IMR-90 (cell line): Measurements from ENCODE around the gene BGLAP. TPM values are rescaled to one million over a fixed set of nuclear protein-coding genes. Genes with fewer than 3 reads are reported as not detected.

Experiments
- ATAC-seq: fragments of 200-7000 bp; cut with Tn5 transposase; 2 replicates; pipeline ENCODE4 v1.9.1; 2020; ENCODE audit warnings: low read depth, mild to moderate bottlenecking, moderate library complexity
- BruUV-seq: library from RNA; stranded (reverse); fragments of 400-500 nt; replicated peaks from 2 replicates; lab custom pipeline; 2021; lab: Mats Ljungman, UMichigan
- CTCF ChIA-PET: fragments of 300-600 bp; formaldehyde crosslinking; extraction: SDS; loops from one replicate; lab custom pipeline; 2021; ENCODE audit warnings: antibody characterized with exemption; lab: Yijun Ruan, JAX
- POLR2A ChIA-PET: fragments of 300-600 bp; sonication (Branson Sonifier 250); formaldehyde crosslinking; loops from one replicate; lab custom pipeline; 2022; ENCODE audit warnings: antibody characterized with exemption; ENCODE audit not compliant: unreplicated experiment; lab: Charles Lee
- DNase-seq: peaks from one replicate; pipeline ENCODE4 v3.0.0; 2013
- H2AFZ ChIP-seq: replicated peaks from 2 replicates; pipeline ENCODE3; 2013; ENCODE audit warnings: low read length, mild to moderate bottlenecking; ENCODE audit not compliant: poor library complexity
- H2AK5ac ChIP-seq: 2 replicates; pipeline ENCODE4 v1.6.1; 2013; ENCODE audit warnings: low read depth, low read length, inconsistent platforms
- H2AK9ac ChIP-seq: replicated peaks from 2 replicates; pipeline ENCODE3; 2013; ENCODE audit warnings: mild to moderate bottlenecking, low read depth, low read length, moderate library complexity; ENCODE audit not compliant: poor library complexity
- H2BK120ac ChIP-seq: 2 replicates; pipeline ENCODE4 v1.6.1; 2013; ENCODE audit warnings: low read depth, low read length, inconsistent platforms
- H2BK15ac ChIP-seq: 3 replicates; pipeline ENCODE4 v1.6.1; 2013; ENCODE audit warnings: low read depth, low read length, inconsistent platforms
- H2BK20ac ChIP-seq: 2 replicates; pipeline ENCODE4 v1.6.1; 2013; ENCODE audit warnings: low read depth, mild to moderate bottlenecking, inconsistent platforms, low read length, moderate library complexity
- H2BK5ac ChIP-seq: 2 replicates; pipeline ENCODE4 v1.6.1; 2013; ENCODE audit warnings: mild to moderate bottlenecking, low read depth, low read length, inconsistent platforms; ENCODE audit not compliant: poor library complexity, severe bottlenecking
- H3K14ac ChIP-seq: replicated peaks from 2 replicates; pipeline ENCODE4 v1.6.1; 2013; ENCODE audit warnings: low read depth, low read length, inconsistent platforms
- H3K18ac ChIP-seq: 2 replicates; pipeline ENCODE4 v1.6.1; 2013; ENCODE audit warnings: low read depth, low read length, control low read depth
- H3K23ac ChIP-seq: 2 replicates; pipeline ENCODE4 v1.6.1; 2013; ENCODE audit warnings: low read depth, low read length, inconsistent platforms
- H3K27ac ChIP-seq: 2 replicates; pipeline ENCODE4 v1.5.1; 2013; ENCODE audit warnings: mild to moderate bottlenecking, control low read depth, low read length; ENCODE audit not compliant: insufficient read depth
- H3K27me3 ChIP-seq: 2 replicates; pipeline ENCODE4 v1.6.1; 2013; ENCODE audit warnings: low read length; ENCODE audit not compliant: control insufficient read depth, insufficient read depth
- H3K36me3 ChIP-seq: 2 replicates; pipeline ENCODE4 v1.6.1; 2013; ENCODE audit warnings: low read length, mixed read lengths; ENCODE audit not compliant: control insufficient read depth, insufficient read depth
- H3K4ac ChIP-seq: 2 replicates; pipeline ENCODE4 v1.6.1; 2013; ENCODE audit warnings: low read depth, low read length, inconsistent platforms
- H3K4me1 ChIP-seq: 2 replicates; pipeline ENCODE4 v1.6.1; 2013; ENCODE audit warnings: low read length, mixed read lengths; ENCODE audit not compliant: control insufficient read depth, insufficient read depth
- H3K4me2 ChIP-seq: 2 replicates; pipeline ENCODE4 v1.6.1; 2013; ENCODE audit warnings: low read depth, mild to moderate bottlenecking, control low read depth, low read length, moderate library complexity
- H3K4me3 ChIP-seq: 2 replicates; pipeline ENCODE4 v1.5.1; 2013; ENCODE audit warnings: low read depth, mild to moderate bottlenecking, control low read depth, low read length, moderate library complexity; ENCODE audit not compliant: insufficient read depth
- H3K56ac ChIP-seq: 2 replicates; pipeline ENCODE4 v1.6.1; 2013; ENCODE audit warnings: low read length, inconsistent platforms; ENCODE audit not compliant: insufficient read depth; ENCODE audit errors: extremely low read depth
- H3K79me1 ChIP-seq, 2 experiments: 2 replicates each; pipeline ENCODE4 v1.6.1; 2013; ENCODE audit warnings: low read length in 2 of 2, inconsistent platforms in 1 of 2, low read depth in 1 of 2
- H3K9ac ChIP-seq: 2 replicates; pipeline ENCODE4 v1.6.1; 2013; ENCODE audit warnings: low read depth, low read length, control low read depth
- H3K9me1 ChIP-seq: 2 replicates; pipeline ENCODE4 v1.6.1; 2013; ENCODE audit warnings: low read length, inconsistent platforms; ENCODE audit not compliant: insufficient read depth
- H3K9me3 ChIP-seq: 2 replicates; pipeline ENCODE4 v1.6.1; 2013; ENCODE audit warnings: low read length; ENCODE audit not compliant: control insufficient read depth, insufficient read depth
- H4K20me1 ChIP-seq: 2 replicates; pipeline ENCODE4 v1.6.1; 2013; ENCODE audit warnings: low read length, inconsistent platforms; ENCODE audit not compliant: insufficient read depth
- H4K5ac ChIP-seq: 2 replicates; pipeline ENCODE4 v1.6.1; 2013; ENCODE audit warnings: mild to moderate bottlenecking, low read depth, low read length, control low read depth
- H4K8ac ChIP-seq, 2 experiments: 2 replicates each; pipeline ENCODE4 v1.6.1; 2013; ENCODE audit warnings: low read depth in 2 of 2, low read length in 2 of 2, control low read depth in 1 of 2, inconsistent platforms in 1 of 2
- H4K91ac ChIP-seq: 2 replicates; pipeline ENCODE4 v1.6.1; 2013; ENCODE audit warnings: low read depth, low read length, inconsistent platforms; ENCODE audit not compliant: insufficient read depth
- BHLHE40 ChIP-seq: fragments of 150-350 bp; IDR thresholded peaks from 2 replicates; pipeline ENCODE4 v1.6.1; 2016; ENCODE audit warnings: mild to moderate bottlenecking, low read depth, low read length
- CEBPB ChIP-seq: IDR thresholded peaks from 2 replicates; pipeline ENCODE4 v1.6.1; 2012; ENCODE audit warnings: low read depth, low read length, improper control_type of control experiment
- CHD1 ChIP-seq: IDR thresholded peaks from 2 replicates; pipeline ENCODE4 v1.6.1; 2012; ENCODE audit warnings: low read depth, low read length, improper control_type of control experiment
- FOS ChIP-seq: fragments of 150-350 bp; IDR thresholded peaks from 2 replicates; pipeline ENCODE4 v1.6.1; 2016; ENCODE audit warnings: low read depth, low read length
- MAFK ChIP-seq: IDR thresholded peaks from 2 replicates; pipeline ENCODE4 v1.6.1; 2012; ENCODE audit warnings: low read depth, low read length, improper control_type of control experiment
- MAZ ChIP-seq: IDR thresholded peaks from 2 replicates; pipeline ENCODE4 v1.6.1; 2012; ENCODE audit warnings: low read depth, mild to moderate bottlenecking, low read length, improper control_type of control experiment, moderate library complexity, borderline replicate concordance
- MXI1 ChIP-seq: IDR thresholded peaks from 2 replicates; pipeline ENCODE4 v1.6.1; 2012; ENCODE audit warnings: low read depth, mild to moderate bottlenecking, low read length, moderate library complexity, borderline replicate concordance
- NFE2L2 ChIP-seq: fragments of 150-350 bp; IDR thresholded peaks from 2 replicates; pipeline ENCODE4 v1.6.1; 2016; ENCODE audit warnings: low read depth, mild to moderate bottlenecking, low read length
- POLR2A ChIP-seq: IDR thresholded peaks from 2 replicates; pipeline ENCODE4 v1.6.1; 2012; ENCODE audit warnings: mild to moderate bottlenecking, low read depth, low read length
- RAD21 ChIP-seq: IDR thresholded peaks from 2 replicates; pipeline ENCODE4 v1.6.1; 2012; ENCODE audit warnings: low read length, improper control_type of control experiment
- RCOR1 ChIP-seq: IDR thresholded peaks from 2 replicates; pipeline ENCODE4 v1.6.1; 2012; ENCODE audit warnings: mild to moderate bottlenecking, low read length, improper control_type of control experiment; ENCODE audit not compliant: insufficient replicate concordance
- RFX5 ChIP-seq: IDR thresholded peaks from 2 replicates; pipeline ENCODE4 v1.8.0; 2012; ENCODE audit warnings: low read depth, mild to moderate bottlenecking, low read length, moderate library complexity
- WGBS, 2 experiments: methylation state at CpG; one replicate each; pipeline versions ENCODE4 v1.1.5 to v1.1.7; 2013; ENCODE audit warnings: missing lambda C conversion rate in 2 of 2; ENCODE audit not compliant: insufficient read length in 1 of 2; ENCODE audit errors: extremely low coverage in 2 of 2; 5-methylcytosine and 5-hydroxymethylcytosine counted together
- dilution Hi-C: fragments of 300-500 bp; cut with HindIII; formaldehyde crosslinking; loops from one replicate; pipeline ENCODE4 v1.14.3; 2018; ENCODE audit warnings: low sequenced_read_pairs; ENCODE audit not compliant: unreplicated experiment
- in situ Hi-C: fragments of 300-500 bp; cut with MboI; formaldehyde crosslinking; loops from 3 replicates; pipeline ENCODE4 v1.14.3; 2019; ENCODE audit warnings: low sequenced_read_pairs, inconsistent platforms, mixed read lengths
- intact Hi-C: fragments of 100-400 bp; cut with micrococcal nuclease; formaldehyde crosslinking; loops from 2 replicates; pipeline ENCODE4 v1.10.0; 2022
- polyA plus RNA-seq, 3 experiments: library from polyadenylated mRNA; depleted of rRNA; stranded (reverse); fragments of >200 nt; gene quantifications; 2 replicates each; pipeline ENCODE4 v1.2.3, GENCODE V29; 2012; ENCODE audit warnings: low replicate concordance in 1 of 3
- total RNA-seq: library from RNA; depleted of rRNA; stranded (reverse); fragments of >200 nt; gene quantifications from 2 replicates; pipeline ENCODE4 v1.2.3, GENCODE V29; 2012
- TF ChIP-seq, protein P1 (sequence below): fragments of 150-350 bp; IDR thresholded peaks from 2 replicates; pipeline ENCODE4 v1.6.1; 2016; ENCODE audit warnings: low read depth, mild to moderate bottlenecking, low read length, moderate library complexity, borderline replicate concordance
- TF ChIP-seq, protein P2 (sequence below): fragments of 150-350 bp; IDR thresholded peaks from 2 replicates; pipeline ENCODE4 v1.6.1; 2017; ENCODE audit warnings: mild to moderate bottlenecking, antibody characterized with exemption, low read length, low read depth

The BGLAP gene
- total and polyA plus RNA-seq, 2 of the 4 experiments (the other 2 are of a cell fraction), result 0.67 TPM; not detected in 1

DNA sequence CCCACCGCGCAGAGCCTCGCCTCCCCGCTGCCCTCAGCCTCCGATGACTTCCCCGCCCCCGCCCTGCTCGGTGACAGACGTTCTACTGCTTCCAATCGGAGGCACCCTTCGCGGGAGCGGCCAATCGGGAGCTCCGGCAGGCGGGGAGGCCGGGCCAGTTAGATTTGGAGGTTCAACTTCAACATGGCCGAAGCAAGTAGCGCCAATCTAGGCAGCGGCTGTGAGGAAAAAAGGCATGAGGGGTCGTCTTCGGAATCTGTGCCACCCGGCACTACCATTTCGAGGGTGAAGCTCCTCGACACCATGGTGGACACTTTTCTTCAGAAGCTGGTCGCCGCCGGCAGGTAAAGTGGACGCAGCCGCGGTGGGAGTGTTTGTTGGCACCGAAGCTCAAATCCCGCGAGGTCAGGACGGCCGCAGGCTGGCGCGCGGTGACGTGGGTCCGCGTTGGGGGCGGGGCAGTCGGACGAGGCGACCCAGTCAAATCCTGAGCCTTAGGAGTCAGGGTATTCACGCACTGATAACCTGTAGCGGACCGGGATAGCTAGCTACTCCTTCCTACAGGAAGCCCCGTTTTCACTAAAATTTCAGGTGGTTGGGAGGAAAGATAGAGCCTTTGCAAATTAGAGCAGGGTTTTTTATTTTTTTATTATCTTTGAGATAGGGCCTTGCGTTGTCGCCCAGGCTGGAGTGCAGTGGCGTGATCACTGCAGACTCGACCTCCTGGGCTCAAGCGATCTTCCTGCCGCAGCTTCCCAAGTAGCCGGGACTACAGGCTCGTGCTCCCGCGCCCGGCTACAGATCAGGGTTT, 28.9 kb upstream of the BGLAP start, which contains the start of gene PMF1:
TSS of gene PMF1 (plus strand) at position 175 of the 811 bp plus-strand sequence. CDS start at position 184, 9 bp downstream.
- TSS peak; percentile 17 for BruUV-seq
- ChIA-PET POLR2A (interaction anchor here (0.7 to 1.9 kb wide), 7 partner anchors 8 to 91 kb away, joined by 3 to 16 read pairs (median 3); partner anchors contain the start of genes SLC25A44 and SMG5), CTCF (interaction anchor here (1.0 to 1.6 kb wide), 5 partner anchors 12 to 116 kb away, joined by 3 to 11 read pairs (median 4); no protein-coding TSS in a partner anchor)
- Histone ChIP-seq H3K18ac (peak within 1 kb of the TSS; percentile 90), H3K9me3 (no peaks in the 10 kb centered on the region), H3K9me1 (0 out of 2 replicates have a peak, but pooled peaks cover 5% of the 10 kb centered on the region), H3K79me1 (peaks cover 12 to 37% of the 10 kb centered on the region in 2 experiments), H3K14ac (peak within 1 kb of the TSS; percentile 91), H3K4me1 (0 out of 2 replicates have a peak, but pooled peaks cover 2% of the 10 kb centered on the region), H3K27me3 (no peaks in the 10 kb centered on the region), H2BK5ac (peak within 1 kb of the TSS; percentile 96), H2BK20ac (peak within 1 kb of the TSS; percentile 42; the same call in 1 of the 2 replicates), H2AK5ac (peak within 1 kb of the TSS; percentile 32; the same call in 1 of the 2 replicates), H4K20me1 (no peaks in the 10 kb centered on the region), H4K8ac (peak within 1 kb of the TSS; percentile 34 to 98), H3K56ac (peak within 1 kb of the TSS; percentile 95), H2BK120ac (peak within 1 kb of the TSS; percentile 88), H2AFZ (peak within 1 kb of the TSS; percentile 99), H2AK9ac (peak within 1 kb of the TSS; percentile 84), H3K27ac (peak within 1 kb of the TSS; percentile 93), H4K5ac (peak within 1 kb of the TSS; percentile 97), H3K9ac (peak within 1 kb of the TSS; percentile 94), H3K23ac (peak within 1 kb of the TSS; percentile 88), H2BK15ac (peak within 1 kb of the TSS; percentile 55; the same call in 1 of the 3 replicates), H3K4me3 (peak within 1 kb of the TSS; percentile 74), H4K91ac (peak within 1 kb of the TSS; percentile 94), H3K36me3 (peaks cover 14% of the 10 kb centered on the region), H3K4me2 (peak within 1 kb of the TSS; percentile 86), H3K4ac (peak within 1 kb of the TSS; percentile 96)
- in situ Hi-C loops (loop anchor here (5.0 kb wide), 1 partner anchor 51 kb away; no protein-coding TSS in a partner anchor), intact Hi-C loops (no loop called here), dilution Hi-C loops (no loop called here)
- DNase-seq (peak; percentile 94), ATAC-seq (peak; percentile 99)
- 1% methylated on average over 32 of the region's 61 CpGs; no CpG with 5 or more reads in 1 of the 2 experiments for WGBS, 2 experiments
- TF ChIP-seq BHLHE40, result 0 out of 2 replicates have a peak, but pooled peaks have one; percentile 2
- peak; percentile 89 for TF ChIP-seq POLR2A
- no peak for TF ChIP-seq NFE2L2
- TF ChIP-seq RAD21, result no peak
- peak; percentile 59; the same call in 1 of the 2 replicates for TF ChIP-seq FOS
- TF ChIP-seq RFX5, result no peak
- TF ChIP-seq RCOR1, result no peak
- TF ChIP-seq, protein P1, sequence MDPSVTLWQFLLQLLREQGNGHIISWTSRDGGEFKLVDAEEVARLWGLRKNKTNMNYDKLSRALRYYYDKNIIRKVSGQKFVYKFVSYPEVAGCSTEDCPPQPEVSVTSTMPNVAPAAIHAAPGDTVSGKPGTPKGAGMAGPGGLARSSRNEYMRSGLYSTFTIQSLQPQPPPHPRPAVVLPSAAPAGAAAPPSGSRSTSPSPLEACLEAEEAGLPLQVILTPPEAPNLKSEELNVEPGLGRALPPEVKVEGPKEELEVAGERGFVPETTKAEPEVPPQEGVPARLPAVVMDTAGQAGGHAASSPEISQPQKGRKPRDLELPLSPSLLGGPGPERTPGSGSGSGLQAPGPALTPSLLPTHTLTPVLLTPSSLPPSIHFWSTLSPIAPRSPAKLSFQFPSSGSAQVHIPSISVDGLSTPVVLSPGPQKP, result no peak
- peak; percentile 14; the same call in 1 of the 2 replicates for TF ChIP-seq MAZ
- TF ChIP-seq, protein P2, sequence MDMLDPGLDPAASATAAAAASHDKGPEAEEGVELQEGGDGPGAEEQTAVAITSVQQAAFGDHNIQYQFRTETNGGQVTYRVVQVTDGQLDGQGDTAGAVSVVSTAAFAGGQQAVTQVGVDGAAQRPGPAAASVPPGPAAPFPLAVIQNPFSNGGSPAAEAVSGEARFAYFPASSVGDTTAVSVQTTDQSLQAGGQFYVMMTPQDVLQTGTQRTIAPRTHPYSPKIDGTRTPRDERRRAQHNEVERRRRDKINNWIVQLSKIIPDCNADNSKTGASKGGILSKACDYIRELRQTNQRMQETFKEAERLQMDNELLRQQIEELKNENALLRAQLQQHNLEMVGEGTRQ, result 0 out of 2 replicates have a peak, but pooled peaks have one; percentile 5
- no peak for TF ChIP-seq MAFK
- TF ChIP-seq MXI1, result peak; percentile 30; the same call in 1 of the 2 replicates
- TF ChIP-seq CEBPB, result no peak
- TF ChIP-seq CHD1, result no peak
